NOMO-1 treated with dmso at 0.1 percent for 144 hours (cell line): Measurements from ENCODE around the gene ERMARD.

Experiments used
- DNase-seq: peaks from one replicate; lab custom pipeline; 2025; ENCODE audit not compliant: unreplicated experiment; lab: John Stamatoyannopoulos, UW

The ERMARD gene

GRCh38 chr6:169751242-169752073 lies at the start of gene ERMARD, which contains the start of gene DYNLT2:
Gene ERMARD (plus strand): TSS chr6:169751622. CDS start chr6:169751658, 36 bp downstream.
Gene DYNLT2 (minus strand): TSS chr6:169751572. CDS start chr6:169751458, 114 bp downstream.
- peak; percentile 79 for DNase-seq

- DNase-seq = peak; percentile 93
Observed at GRCh38 chr6:169701954-169702839, 49.2 kb upstream of the ERMARD start, which contains the start of the genes C6orf120 and WDR27. Gene C6orf120 (plus strand): TSS chr6:169702126. CDS start chr6:169702460, 334 bp downstream. Gene WDR27 (minus strand): TSS chr6:169702029. CDS start chr6:169689005, 13,024 bp downstream.

- no peak for DNase-seq
Observed at GRCh38 chr6:169702840-169703246, 48.6 kb upstream of the ERMARD start.

- DNase-seq = no peak
Observed at GRCh38 chr6:169707772-169708171, 43.6 kb upstream of the ERMARD start.

GRCh38 chr6:169709293-169709692 lies 42.1 kb upstream of the ERMARD start:
- no peak for DNase-seq

GRCh38 chr6:169710009-169710408 lies 41.4 kb upstream of the ERMARD start:
- no peak for DNase-seq

GRCh38 chr6:169714178-169714577 lies 37.2 kb upstream of the ERMARD start:
- DNase-seq = no peak

- DNase-seq = no peak
Observed at GRCh38 chr6:169714595-169714994, 36.8 kb upstream of the ERMARD start.

- DNase-seq = no peak
Observed at GRCh38 chr6:169719117-169719516, 32.3 kb upstream of the ERMARD start.

- DNase-seq = peak; percentile 16
Observed at GRCh38 chr6:169720207-169720855, 31.1 kb upstream of the ERMARD start.

GRCh38 chr6:169722362-169723199 lies 28.8 kb upstream of the ERMARD start:
- peak; percentile 7 for DNase-seq

GRCh38 chr6:169723200-169723909 lies 28.1 kb upstream of the ERMARD start:
- DNase-seq = no peak

GRCh38 chr6:169723991-169724493 lies 27.4 kb upstream of the ERMARD start:
- DNase-seq = no peak

- DNase-seq = peak; percentile 30
Observed at GRCh38 chr6:169724494-169725124, 26.8 kb upstream of the ERMARD start, which contains the start of gene PHF10. Gene PHF10 (minus strand): TSS chr6:169724500. CDS start chr6:169723931, 569 bp downstream.

GRCh38 chr6:169725125-169726048 lies 26.0 kb upstream of the ERMARD start:
- DNase-seq = no peak

GRCh38 chr6:169726049-169726400 lies 25.4 kb upstream of the ERMARD start:
- DNase-seq = no peak

GRCh38 chr6:169726963-169727362 lies 24.5 kb upstream of the ERMARD start:
- DNase-seq = no peak

- DNase-seq = no peak
Observed at GRCh38 chr6:169729961-169730360, 21.5 kb upstream of the ERMARD start.
